ENCODE results near the gene ADCY3.

The ADCY3 gene

DNA sequence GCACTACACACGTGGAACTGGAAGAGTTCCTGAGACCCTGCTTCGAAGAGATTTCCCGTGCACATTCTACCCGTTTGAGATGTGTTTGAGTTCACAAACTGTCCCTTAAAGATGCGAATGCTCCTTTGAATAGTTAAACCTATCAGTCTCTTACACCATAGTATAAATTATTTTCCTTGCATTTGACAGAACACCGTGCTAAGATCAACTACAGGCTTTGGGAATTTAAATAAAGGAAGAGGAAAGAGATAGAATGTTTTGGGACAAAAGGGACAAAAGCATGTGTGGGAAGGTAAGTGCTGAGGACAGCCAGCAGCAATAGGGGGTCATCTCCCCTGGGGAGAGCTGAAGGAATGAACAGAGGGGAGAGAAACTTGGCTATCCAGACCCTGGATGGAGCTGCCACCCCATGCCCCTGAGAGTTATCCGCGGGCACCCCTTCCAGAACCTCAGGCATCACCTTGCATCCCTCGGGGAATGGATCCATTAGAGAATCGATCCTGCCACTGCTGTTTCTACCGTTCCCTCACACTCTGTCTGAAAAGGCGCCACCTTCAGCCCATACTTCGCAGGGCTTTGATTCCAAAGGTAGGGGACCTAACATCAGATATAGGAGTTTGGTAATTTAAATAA lies 888 bp upstream of the ADCY3 start:
- TF ChIP-seq, protein P1, sequence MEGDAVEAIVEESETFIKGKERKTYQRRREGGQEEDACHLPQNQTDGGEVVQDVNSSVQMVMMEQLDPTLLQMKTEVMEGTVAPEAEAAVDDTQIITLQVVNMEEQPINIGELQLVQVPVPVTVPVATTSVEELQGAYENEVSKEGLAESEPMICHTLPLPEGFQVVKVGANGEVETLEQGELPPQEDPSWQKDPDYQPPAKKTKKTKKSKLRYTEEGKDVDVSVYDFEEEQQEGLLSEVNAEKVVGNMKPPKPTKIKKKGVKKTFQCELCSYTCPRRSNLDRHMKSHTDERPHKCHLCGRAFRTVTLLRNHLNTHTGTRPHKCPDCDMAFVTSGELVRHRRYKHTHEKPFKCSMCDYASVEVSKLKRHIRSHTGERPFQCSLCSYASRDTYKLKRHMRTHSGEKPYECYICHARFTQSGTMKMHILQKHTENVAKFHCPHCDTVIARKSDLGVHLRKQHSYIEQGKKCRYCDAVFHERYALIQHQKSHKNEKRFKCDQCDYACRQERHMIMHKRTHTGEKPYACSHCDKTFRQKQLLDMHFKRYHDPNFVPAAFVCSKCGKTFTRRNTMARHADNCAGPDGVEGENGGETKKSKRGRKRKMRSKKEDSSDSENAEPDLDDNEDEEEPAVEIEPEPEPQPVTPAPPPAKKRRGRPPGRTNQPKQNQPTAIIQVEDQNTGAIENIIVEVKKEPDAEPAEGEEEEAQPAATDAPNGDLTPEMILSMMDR (IDR thresholded peaks at IDR 0.05; ENCODE audit: borderline replicate concordance, insufficient read depth, low read depth, low read length), result peak; percentile 51; the same call in 1 of the 2 replicates
- H3K4me3 ChIP-seq (ENCODE audit: low read depth, low read length), result peak overlapping the region; percentile 68

GRCh38 chr2:24919506-24920097 lies 435 bp downstream of the ADCY3 start:
- TF ChIP-seq, protein P1 (IDR thresholded peaks at IDR 0.05; ENCODE audit: borderline replicate concordance, insufficient read depth, low read depth, low read length), result no peak
- H3K4me3 ChIP-seq (ENCODE audit: low read depth, low read length), result peak overlapping the region; percentile 68

- peak overlapping the region; percentile 68 for H3K4me3 ChIP-seq (ENCODE audit: low read depth, low read length)
Observed at GRCh38 chr2:24919037-24919505, 966 bp downstream of the ADCY3 start.

DNA sequence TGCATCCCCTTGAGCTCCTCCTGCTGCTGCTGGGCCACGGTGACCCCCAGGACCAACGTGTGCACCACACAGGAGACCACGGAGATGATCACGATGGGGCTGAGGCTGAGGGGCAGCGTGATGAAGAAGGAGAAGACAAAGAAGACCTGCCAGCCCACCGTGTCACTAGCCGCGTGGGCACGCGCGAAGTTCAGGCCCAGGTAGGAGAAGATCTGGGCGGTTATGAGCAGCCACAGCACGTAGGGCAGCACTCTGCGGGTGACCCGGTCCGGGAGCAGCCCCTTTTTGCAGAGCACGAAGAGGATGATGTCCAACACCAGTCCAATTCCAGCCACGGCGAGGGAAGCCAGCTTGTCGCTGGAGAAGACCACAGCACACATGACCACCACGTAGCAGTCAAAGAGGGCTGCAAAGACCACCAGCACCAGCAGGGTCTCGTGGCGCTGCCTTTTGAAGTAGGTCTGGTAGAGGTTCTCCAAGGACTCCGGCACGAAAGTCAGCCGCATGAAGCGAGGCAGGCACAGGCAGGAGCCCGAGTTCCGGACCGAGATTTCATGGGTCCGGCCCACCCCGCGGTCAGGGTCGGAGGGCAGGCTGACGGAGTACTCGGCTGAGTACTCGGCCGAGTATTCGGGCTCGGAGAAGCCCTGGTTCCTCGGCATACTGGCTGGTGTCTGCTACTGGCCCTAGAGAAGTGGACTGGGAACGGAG lies 1.6 kb downstream of the ADCY3 start:
- H3K4me3 ChIP-seq (ENCODE audit: low read depth, low read length), result peak overlapping the region; percentile 68

More at GRCh38 chr2:24919037-24919505, 966 bp downstream of the ADCY3 start:
- TF ChIP-seq, protein P1 (IDR thresholded peaks at IDR 0.05; ENCODE audit: borderline replicate concordance, insufficient read depth, low read depth, low read length), result no peak

GRCh38 chr2:24917731-24918325 lies 2.2 kb downstream of the ADCY3 start:
- TF ChIP-seq, protein P1 (IDR thresholded peaks at IDR 0.05; ENCODE audit: borderline replicate concordance, insufficient read depth, low read depth, low read length), result no peak
- no peak overlapping the region for H3K4me3 ChIP-seq (ENCODE audit: low read depth, low read length)

More for the DNA sequence above, 1.6 kb downstream of the ADCY3 start:
- TF ChIP-seq, protein P1 (IDR thresholded peaks at IDR 0.05; ENCODE audit: borderline replicate concordance, insufficient read depth, low read depth, low read length), result no peak

GRCh38 chr2:24917086-24917485 lies 3.0 kb downstream of the ADCY3 start:
- H3K4me3 ChIP-seq (ENCODE audit: low read depth, low read length), result peak overlapping the region; percentile 19

More at GRCh38 chr2:24917086-24917485, 3.0 kb downstream of the ADCY3 start:
- TF ChIP-seq, protein P1 (IDR thresholded peaks at IDR 0.05; ENCODE audit: borderline replicate concordance, insufficient read depth, low read depth, low read length), result no peak
